H1 (cell line): ENCODE data around the gene CACNA1D.

Experiments
- ATF3 ChIP-seq: IDR thresholded peaks from 2 replicates; pipeline ENCODE4 v1.6.1; 2011; ENCODE audit warnings: low read depth, mild to moderate bottlenecking, low read length; ENCODE audit not compliant: insufficient read depth
- BRCA1 ChIP-seq: IDR thresholded peaks from 2 replicates; pipeline ENCODE4 v1.6.1; 2012; ENCODE audit warnings: low read depth, low read length, improper control_type of control experiment
- CBX5 ChIP-seq: fragments of 300-800, 300-1000 bp; sonication (generic); IDR thresholded peaks from 2 replicates; pipeline ENCODE4 v1.7.1; 2016; ENCODE audit warnings: antibody characterized with exemption, low read length, low read depth
- EP300 ChIP-seq, 2 experiments: IDR thresholded peaks; 1 replicate in 1 of 2; 2 replicates in 1 of 2; pipeline ENCODE4 v1.6.1; 2011 to 2012; ENCODE audit warnings: low read depth in 2 of 2, low read length in 2 of 2, mild to moderate bottlenecking in 2 of 2, borderline replicate concordance in 1 of 2, inconsistent platforms in 1 of 2, moderate library complexity in 1 of 2
- EZH2 ChIP-seq: fragments of 200-600 bp; sonication (generic); IDR thresholded peaks from 2 replicates; pipeline ENCODE4 v1.7.1; 2012; ENCODE audit warnings: low read depth, mild to moderate bottlenecking, moderate library complexity, low read length, inconsistent platforms; ENCODE audit not compliant: severe bottlenecking
- JUN ChIP-seq: IDR thresholded peaks from 2 replicates; pipeline ENCODE4 v1.6.1; 2011; ENCODE audit warnings: low read depth, mild to moderate bottlenecking, improper control_type of control experiment, low read length
- POLR2A ChIP-seq, 2 experiments: IDR thresholded peaks; 1 replicate in 1 of 2; 2 replicates in 1 of 2; pipeline ENCODE4 v1.6.1; 2011; ENCODE audit warnings: low read depth in 2 of 2, low read length in 2 of 2, mild to moderate bottlenecking in 2 of 2; ENCODE audit errors: control extremely low read depth in 1 of 2
- POLR2AphosphoS5 ChIP-seq: IDR thresholded peaks from 2 replicates; pipeline ENCODE4 v1.6.1; 2011; ENCODE audit warnings: low read depth, low read length
- TF ChIP-seq, protein P1 (sequence below): IDR thresholded peaks from 2 replicates; pipeline ENCODE4 v1.6.1; 2011; ENCODE audit warnings: low read length, improper control_type of control experiment
- TF ChIP-seq, protein P2 (sequence below), 3 experiments: IDR thresholded peaks; 1 replicate in 2 of 3; 2 replicates in 1 of 3; pipeline versions ENCODE4 v1.5.1 to v1.6.1; 2011; ENCODE audit warnings: low read length in 3 of 3, mild to moderate bottlenecking in 3 of 3, inconsistent platforms in 2 of 3, low read depth in 1 of 3, moderate library complexity in 1 of 3; ENCODE audit not compliant: insufficient read depth in 1 of 3; ENCODE audit errors: control extremely low read depth in 1 of 3

DNA sequence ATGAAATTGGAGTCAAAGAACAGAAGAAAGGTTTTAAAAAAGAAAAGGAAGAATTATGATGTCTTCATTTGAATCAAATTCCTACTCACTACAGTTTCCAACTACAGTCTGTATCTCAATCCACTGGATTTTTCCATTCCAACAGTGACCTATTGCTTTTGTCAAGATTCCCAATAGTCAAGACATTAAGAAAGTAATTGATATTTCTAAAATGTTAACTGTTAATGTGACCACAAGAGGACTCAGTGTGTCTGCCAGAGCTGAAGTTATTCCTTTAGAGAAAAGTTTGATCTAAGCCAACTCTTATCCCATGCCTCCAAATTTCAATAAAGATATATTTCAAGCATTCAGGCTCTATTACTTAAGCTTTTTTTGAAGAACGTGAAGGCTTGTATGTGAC, 163.2 kb downstream of the CACNA1D start:
- TF ChIP-seq POLR2AphosphoS5 (no peak), CBX5 (no peak), EP300 (IDR thresholded peaks at IDR 0.05; ENCODE audit: borderline replicate concordance in 1 of 2, low read depth in 2 of 2, low read length in 2 of 2) (no peak), EZH2 (no peak), POLR2A (IDR thresholded peaks at IDR 0.05; ENCODE audit: control extremely low read depth in 1 of 2, low read depth in 2 of 2, low read length in 2 of 2) (no peak), JUN (no peak), BRCA1 (no peak), ATF3 (no peak)
- TF ChIP-seq, protein P1, sequence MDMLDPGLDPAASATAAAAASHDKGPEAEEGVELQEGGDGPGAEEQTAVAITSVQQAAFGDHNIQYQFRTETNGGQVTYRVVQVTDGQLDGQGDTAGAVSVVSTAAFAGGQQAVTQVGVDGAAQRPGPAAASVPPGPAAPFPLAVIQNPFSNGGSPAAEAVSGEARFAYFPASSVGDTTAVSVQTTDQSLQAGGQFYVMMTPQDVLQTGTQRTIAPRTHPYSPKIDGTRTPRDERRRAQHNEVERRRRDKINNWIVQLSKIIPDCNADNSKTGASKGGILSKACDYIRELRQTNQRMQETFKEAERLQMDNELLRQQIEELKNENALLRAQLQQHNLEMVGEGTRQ = no peak
- TF ChIP-seq, protein P2, sequence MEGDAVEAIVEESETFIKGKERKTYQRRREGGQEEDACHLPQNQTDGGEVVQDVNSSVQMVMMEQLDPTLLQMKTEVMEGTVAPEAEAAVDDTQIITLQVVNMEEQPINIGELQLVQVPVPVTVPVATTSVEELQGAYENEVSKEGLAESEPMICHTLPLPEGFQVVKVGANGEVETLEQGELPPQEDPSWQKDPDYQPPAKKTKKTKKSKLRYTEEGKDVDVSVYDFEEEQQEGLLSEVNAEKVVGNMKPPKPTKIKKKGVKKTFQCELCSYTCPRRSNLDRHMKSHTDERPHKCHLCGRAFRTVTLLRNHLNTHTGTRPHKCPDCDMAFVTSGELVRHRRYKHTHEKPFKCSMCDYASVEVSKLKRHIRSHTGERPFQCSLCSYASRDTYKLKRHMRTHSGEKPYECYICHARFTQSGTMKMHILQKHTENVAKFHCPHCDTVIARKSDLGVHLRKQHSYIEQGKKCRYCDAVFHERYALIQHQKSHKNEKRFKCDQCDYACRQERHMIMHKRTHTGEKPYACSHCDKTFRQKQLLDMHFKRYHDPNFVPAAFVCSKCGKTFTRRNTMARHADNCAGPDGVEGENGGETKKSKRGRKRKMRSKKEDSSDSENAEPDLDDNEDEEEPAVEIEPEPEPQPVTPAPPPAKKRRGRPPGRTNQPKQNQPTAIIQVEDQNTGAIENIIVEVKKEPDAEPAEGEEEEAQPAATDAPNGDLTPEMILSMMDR (IDR thresholded peaks at IDR 0.05; ENCODE audit: control extremely low read depth in 1 of 3, insufficient read depth in 1 of 3, low read depth in 1 of 3, low read length in 3 of 3) = no peak
